HG02798 (cell line): ENCODE data around the gene GRAMD1B.

Source experiments
- ATAC-seq: cut with Tn5 transposase; IDR thresholded peaks from one replicate; pipeline ENCODE4 v1.9.1; 2021; ENCODE audit warnings: mild to moderate bottlenecking; ENCODE audit not compliant: unreplicated experiment, poor library complexity

GRAMD1B gene

DNA sequence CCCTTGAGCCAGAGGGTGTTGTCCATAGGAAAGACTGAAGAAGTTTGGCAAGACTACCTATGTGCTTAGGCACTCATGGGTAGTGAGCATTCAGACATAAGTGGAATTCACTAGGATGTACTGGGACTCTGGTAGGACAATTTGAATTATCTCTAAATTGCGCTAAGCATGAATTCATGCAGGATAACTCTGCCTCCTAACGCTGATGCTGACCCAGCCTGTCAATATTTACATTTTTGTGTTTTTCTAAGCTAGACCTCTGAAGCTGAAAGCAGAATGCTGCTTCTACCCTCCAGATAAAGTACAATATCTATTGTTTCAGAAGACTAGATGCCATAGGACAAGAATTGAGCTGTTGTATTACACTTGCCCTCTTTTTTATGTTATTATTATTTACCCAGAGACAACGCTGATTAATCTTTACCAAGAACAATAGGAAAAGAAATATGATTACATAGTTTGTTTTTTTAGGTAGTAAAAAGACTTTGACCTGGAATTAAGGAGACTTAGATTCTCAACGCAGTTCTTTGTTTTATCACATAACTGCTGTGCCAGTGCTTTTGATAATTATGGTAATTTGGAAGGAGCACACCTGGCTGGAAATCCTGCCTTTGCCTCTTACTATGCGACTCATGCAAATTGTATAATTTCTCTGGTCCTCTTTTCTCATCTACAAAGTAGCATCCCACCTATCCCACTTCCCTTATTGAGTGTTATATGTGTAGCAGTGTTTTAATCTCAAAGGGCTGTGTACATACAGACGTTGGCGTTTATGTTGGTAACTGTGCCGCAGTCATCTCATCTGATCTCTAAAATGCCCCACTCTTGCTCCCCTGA lies 21.2 kb upstream of the GRAMD1B start:
- ATAC-seq: no peak

DNA sequence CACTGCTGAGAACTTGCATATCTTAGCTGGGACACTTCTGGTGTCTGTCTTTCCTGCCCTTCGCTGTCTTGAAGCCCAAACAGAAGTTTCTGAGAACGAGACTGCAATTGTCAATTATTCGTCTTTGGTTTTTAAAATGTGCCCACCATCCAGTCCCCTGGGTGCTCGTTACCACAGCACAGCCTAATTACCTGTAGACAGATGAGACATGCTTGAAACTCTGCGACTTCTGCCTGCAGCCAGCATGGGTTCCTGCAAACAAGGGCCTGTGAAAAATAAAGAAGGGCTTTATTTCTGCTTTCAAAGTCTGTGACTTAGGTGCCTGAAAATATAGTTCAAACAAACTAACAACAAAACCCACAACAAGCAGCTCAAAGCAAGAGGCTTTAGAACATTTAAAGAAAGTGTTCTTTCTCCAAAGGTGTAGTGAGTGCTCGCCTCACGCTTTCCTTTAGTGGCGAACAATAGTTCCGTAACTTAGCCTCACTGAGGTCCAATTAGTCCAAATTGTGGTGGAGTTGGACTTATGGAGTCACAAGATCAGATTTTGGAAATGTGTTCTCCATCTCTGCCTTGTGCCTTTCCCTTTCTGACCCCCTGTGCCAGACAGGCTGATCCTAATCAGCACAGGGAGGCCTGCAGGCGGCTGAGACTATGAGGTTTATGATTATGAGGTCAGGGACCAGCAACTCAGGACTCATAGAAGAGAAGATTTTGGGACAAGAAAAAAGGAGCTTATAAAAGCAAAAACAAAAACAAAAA lies 20.4 kb upstream of the GRAMD1B start:
- ATAC-seq: no peak

DNA sequence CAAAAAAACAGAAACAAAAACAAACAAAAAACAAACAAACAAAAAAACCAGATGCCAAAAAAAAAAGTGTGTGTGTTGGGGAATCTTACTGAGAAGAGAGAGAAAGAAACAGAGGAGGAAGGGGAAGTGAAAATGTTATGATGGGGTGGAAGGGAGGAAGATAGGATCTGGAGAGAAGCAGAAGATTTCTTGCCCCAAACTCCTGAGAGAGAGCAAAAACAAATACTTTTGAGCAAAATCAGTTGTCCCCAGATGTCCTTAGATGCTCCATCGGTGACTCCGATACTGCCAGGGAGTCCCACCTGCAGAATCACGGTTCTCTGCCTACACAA lies 19.9 kb upstream of the GRAMD1B start:
- no peak for ATAC-seq

GRCh38 chr11:123413636-123414035 lies 16.4 kb upstream of the GRAMD1B start:
- no peak for ATAC-seq

- no peak for ATAC-seq
These were observed 13.5 kb upstream of the GRAMD1B start for GRCh38 chr11:123416566-123416965.

DNA sequence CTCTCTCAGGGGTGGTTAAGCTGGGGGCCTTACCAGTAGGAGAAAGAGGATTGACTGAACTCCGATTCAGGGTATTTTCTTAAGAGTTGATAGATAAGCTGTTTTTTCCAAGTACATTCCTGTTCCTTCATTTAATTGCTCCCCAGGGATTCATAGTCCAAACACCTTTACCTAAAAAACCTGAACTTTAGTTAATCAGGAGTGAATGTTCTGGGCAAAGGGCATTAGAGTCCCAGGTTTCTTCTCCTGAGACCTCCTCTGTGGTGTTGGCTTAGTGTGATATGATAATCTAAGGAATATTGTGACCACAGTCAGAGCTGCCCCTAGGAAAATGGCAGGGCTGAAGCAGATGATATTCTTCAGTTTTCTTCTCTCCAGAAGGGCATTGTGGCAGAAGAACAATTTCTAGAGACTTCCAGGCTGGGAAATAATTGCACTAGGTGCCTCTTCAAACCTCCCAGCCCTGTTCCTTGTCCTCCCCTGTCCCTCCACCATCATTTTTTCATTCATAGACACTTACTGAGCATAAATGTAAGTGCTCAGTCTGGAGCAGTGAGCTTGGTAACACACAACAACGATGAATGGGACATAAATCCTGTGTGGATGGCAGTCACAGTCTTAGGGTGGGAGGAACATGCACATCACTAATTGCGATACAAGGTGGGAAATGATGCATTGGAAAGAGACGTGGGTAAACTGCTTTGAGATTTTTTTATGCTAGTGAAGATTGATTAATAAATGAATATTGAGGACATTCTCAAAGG lies 11.5 kb upstream of the GRAMD1B start:
- ATAC-seq: no peak

DNA sequence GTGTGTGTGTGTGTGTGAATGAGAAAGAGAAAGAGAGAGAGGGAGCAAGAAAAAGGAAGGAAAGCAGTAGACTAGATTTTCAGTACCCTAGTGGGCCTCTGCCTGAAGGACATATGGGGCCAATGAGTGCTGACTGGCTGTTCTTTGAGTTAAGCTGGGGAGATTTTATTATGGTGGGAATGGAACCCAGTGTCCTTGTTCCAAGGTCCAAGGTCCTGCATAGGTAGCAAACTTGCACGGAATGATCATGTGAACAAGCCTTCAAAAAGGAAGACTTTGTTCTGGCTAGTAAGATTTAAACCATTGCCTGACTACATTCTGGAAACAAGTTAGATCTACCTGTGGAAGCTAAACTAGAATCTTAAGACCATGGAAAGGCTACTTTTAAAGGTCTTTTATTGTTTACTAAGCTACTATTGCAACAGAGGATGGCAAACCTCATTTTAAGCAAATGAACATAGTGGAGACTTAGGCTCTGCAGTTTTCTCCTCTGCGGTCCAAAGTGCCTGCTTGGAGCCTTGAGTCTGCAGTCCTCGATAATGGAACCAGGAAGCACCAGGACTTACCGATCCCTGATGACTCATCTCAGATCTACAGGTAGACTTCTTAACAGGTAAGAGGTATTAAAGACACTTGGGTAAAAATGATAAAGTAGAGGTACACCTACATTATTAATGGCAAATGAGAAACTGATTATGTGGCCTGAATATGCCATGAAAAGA lies 10.2 kb upstream of the GRAMD1B start:
- no peak for ATAC-seq

DNA sequence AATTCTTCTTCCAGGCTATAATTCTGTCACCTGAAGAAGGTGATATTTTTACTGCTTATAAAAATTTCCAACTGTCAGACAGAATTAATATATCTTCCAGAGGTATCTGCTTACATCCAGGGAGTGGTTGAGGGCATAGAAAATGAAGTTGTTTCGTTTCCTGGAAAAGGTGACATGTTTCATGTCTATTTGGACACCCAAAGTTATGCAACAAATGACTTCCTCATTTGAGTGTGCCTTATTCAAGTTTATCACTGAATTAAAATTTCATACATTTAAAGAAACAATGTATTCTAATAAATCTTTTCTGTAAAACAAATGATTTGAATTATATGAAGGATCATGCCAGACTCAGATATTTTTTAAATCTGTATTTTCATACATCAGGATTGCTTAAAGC lies 8.5 kb upstream of the GRAMD1B start:
- no peak for ATAC-seq

- ATAC-seq: no peak
These were observed 4.7 kb upstream of the GRAMD1B start for GRCh38 chr11:123425367-123425766.

DNA sequence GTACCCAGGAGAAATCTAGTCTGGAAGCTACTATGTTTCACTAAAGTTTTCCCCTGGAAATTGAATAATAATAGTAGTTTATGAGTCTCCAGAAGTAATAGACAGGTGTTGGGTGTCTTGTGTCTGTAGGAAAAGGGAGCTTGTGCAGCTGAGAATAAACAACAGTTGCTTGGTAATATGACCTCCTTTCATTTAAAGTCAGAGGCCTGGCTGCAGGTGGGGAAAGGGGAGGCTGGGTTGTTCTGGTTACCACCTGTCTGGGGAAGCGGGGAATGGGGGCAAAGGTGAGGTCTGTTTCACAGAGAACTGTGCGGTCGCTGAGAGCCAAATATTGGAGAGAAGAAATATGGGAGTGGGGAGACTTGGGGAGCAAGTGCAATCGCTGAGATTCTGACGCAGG lies 3.3 kb upstream of the GRAMD1B start:
- no peak for ATAC-seq

- no peak for ATAC-seq
These were observed 2.7 kb upstream of the GRAMD1B start for GRCh38 chr11:123427405-123427804.

GRCh38 chr11:123428116-123428715 lies 1.9 kb upstream of the GRAMD1B start:
- ATAC-seq: no peak

DNA sequence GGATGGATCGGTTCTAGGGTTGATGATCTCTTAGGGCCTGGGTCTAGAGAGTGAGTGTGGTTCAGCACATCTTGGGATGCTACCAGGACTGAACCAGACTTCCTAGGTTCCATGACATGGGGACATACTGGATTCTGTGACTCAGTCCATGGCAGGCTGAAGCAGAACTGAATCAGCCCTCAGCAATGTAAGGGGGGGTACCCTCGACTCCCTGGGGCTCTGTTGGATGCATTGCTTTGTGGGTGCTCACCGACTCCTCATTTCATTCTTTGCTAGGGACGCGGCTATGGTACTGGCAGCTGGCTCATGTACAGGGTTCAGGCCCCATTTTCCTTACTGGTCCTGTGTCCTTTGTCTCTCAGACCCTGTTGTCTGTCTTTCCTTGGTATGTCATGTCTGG lies 733 bp upstream of the GRAMD1B start:
- no peak for ATAC-seq

DNA sequence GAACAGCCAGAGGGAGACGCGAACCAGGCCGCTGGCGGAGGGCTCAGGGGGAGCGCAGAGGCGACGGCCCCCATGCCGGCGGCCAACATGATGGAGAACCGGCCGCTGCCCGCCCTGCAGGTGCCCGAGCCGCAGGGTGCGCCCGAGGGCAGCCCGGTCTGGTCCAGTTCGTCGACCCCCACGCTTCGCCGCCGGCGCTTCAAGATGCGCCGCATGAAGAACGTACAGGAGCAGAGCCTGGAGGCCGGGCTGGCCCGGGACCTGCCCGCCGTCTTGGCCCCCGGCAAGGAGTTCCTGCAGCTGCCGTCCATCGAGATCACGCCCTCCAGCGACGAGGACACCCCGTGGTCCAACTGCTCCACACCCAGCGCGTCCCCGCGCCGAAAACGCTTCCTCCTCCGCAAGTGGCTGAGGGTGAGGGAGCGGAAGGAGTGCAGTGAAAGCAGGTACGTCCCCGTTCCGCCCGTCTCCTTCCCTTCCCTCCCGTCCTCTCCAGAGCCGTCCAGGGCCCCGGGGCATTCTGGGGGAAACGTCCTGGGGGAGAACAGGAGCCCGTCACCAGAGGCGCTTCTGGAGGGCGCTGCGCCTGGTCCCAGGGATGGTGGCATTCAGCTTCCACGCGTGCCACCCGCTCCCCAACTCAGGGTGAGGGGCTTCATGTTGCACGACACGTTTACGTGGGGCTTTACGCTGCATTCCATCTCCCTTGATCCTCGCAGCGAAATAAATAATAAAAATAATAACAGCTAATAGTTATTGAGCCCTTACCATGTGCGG lies 840 bp downstream of the GRAMD1B start:
- ATAC-seq: peak; percentile 38

DNA sequence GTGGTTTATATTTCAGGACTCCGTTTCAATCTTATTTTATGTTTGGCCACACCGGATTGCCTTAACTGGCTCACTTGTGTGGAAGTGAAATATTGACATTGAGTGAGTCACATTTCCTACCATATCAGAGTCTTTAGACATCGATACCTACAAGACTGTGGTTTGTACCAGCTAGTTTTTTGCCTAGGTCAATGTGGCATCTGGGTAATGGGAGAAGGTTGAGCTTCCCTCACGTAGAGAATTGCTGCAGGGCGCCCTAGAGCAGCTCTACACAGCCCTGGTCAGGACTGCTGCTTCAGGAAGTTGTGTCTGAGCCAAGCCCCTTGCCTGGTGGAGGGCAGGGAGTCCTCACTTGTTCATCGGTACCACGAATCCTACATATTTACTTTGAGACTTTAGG lies 1.6 kb downstream of the GRAMD1B start:
- no peak for ATAC-seq

GRCh38 chr11:123434262-123434661 lies 4.2 kb downstream of the GRAMD1B start:
- ATAC-seq: no peak

DNA sequence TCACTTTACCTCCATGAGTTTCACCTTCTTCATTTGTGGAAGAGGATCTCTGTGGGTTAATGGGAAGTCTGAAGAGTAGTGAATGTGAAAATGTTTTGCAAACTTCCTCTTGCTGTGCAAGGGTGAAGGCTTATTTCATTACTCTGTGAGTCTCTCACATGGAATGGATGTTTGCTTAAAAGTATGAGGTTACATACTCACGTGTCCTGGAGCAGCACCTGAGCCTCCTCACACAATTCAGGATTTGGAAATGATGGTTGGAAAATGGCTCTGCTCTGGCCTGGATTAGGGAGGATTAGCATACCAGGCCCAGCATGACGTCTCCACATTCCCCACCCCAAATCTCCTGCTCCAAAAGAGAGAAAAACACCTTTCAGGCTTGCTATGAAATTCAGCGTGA lies 4.8 kb downstream of the GRAMD1B start:
- ATAC-seq: no peak

DNA sequence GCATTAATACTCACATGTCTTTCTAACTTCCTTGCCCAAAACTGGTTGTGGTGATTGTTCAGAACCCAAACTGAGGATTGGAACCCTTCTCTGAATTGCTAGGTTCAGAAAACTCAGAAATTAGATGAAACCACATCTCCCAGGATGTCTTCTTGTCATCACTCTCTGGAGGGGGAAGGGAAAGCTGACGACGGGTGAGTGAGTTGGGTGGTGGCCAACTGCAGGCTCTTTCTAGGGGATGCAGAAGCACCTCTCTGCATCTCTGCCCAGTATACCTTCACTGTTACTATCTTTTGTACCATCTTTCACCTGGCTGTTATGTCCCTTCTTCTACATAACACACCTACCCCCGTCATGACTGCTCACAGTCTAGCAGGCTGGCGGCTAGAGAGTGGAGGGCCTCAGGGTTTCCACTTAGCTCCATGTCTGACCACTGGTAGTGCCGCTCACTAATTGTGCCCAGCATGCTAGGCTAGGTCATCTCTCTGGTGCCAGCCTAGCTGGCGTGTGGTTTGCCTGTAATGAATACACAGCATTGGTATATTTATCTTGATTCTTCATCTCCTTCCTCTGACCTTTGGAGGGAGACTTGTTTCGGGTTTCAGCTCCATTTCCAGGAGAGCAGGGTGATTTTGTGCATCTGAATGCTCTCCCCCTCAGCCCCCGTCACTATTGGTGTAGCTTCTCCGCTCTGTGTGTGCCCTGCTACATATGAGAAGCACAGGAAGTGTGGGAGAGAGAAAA lies 7.3 kb downstream of the GRAMD1B start:
- ATAC-seq: no peak
